Left ventricle myocardium inferior (tissue), 1 donor: ENCODE data around the gene PRKCZ. TPM values are rescaled to one million over a fixed set of nuclear protein-coding genes. Genes with fewer than 3 reads are reported as not detected.

Source experiments
- DNase-seq: peaks from one replicate; pipeline ENCODE4 v3.0.0-alpha.2; 2020
- H3K27ac ChIP-seq: fragments of 200-600 bp; replicated peaks from 2 replicates; pipeline ENCODE4 v1.8.0; 2021
- H3K27me3 ChIP-seq: fragments of 200-600 bp; 2 replicates; pipeline ENCODE4 v1.8.0; 2021; ENCODE audit warnings: low read depth
- H3K36me3 ChIP-seq: fragments of 200-600 bp; 2 replicates; pipeline ENCODE4 v1.8.0; 2021
- H3K4me1 ChIP-seq: fragments of 200-600 bp; 2 replicates; pipeline ENCODE4 v1.8.0; 2021
- H3K4me3 ChIP-seq: fragments of 200-600 bp; 2 replicates; pipeline ENCODE4 v1.8.0; 2021; ENCODE audit warnings: mild to moderate bottlenecking, moderate library complexity
- H3K9me3 ChIP-seq: fragments of 200-600 bp; replicated peaks from 2 replicates; pipeline ENCODE4 v1.8.0; 2021
- CTCF ChIP-seq: fragments of 200-600 bp; IDR thresholded peaks from 2 replicates; pipeline ENCODE4 v1.8.0; 2021; ENCODE audit warnings: antibody characterized with exemption, mild to moderate bottlenecking, borderline replicate concordance
- intact Hi-C: fragments of 100-400 bp; cut with micrococcal nuclease; formaldehyde crosslinking; loops from one replicate; pipeline ENCODE4 v1.11.0; 2022
- total RNA-seq: library from RNA; stranded (reverse); fragmentation: NEBNext Ultra II Directional; extraction: Animal tissue kit (Norgen Biotek cat#: 25700); gene quantifications from one replicate; pipeline ENCODE4 v1.2.1, GENCODE V29; 2021
- donor health status: DM: no; HTN: yes; CAD: no; lungs with severe emphysema.

The PRKCZ gene
- total RNA-seq, 1 donor from 2014 or later, result 19.1 TPM

GRCh38 chr1:2060535-2060934, 10.3 kb downstream of the PRKCZ start:
- H3K4me3 ChIP-seq, result no peak overlapping the region
- peaks cover 18% of the 10 kb centered on the region for H3K9me3 ChIP-seq
- no peak for DNase-seq
- no peaks in the 10 kb centered on the region for H3K27me3 ChIP-seq
- no peaks in the 10 kb centered on the region for H3K4me1 ChIP-seq
- H3K36me3 ChIP-seq, result no peaks in the 10 kb centered on the region
- intact Hi-C loops, result no loop called here
- TF ChIP-seq CTCF, result no peak
- no peak overlapping the region for H3K27ac ChIP-seq

DNA sequence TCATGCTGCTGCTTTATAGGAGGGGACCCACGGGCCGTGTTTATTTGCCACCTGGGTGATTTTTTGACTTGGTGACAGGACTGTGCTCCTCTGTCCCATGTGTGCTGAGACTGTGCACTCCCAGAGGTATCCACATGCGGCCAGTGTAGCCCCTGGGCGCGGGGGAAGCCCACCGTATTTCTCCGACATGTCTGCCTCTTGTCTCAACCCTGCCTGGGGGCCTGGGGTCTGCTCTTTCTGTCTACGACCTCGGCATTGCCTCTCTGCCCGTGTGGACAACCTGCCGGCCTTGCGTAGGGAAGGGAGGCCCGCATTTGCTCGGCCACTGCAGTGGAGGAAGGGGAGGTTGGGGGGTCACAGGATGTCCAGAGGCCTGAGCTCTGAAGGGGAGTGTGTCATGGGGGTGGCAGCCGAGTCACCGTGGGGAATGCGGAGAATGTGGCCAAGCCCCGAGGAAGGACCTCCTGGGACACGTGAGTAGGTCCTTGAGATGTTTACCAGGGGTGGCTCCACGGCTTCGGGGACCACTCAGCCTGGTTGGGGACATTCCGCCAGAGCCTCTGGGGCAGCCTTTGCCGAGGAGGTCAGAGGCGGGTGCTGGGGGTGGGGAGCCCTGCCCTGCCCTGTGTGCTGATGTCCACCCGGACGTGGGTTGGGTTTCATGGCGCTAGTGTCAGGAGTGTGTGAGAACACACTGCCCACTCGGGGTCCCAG, 11.0 kb downstream of the PRKCZ start:
- intact Hi-C loops, result no loop called here
- H3K27me3 ChIP-seq, result no peaks in the 10 kb centered on the region
- H3K27ac ChIP-seq, result no peak overlapping the region
- H3K36me3 ChIP-seq, result no peaks in the 10 kb centered on the region
- no peak overlapping the region for H3K4me3 ChIP-seq
- H3K9me3 ChIP-seq, result peaks cover 25% of the 10 kb centered on the region
- H3K4me1 ChIP-seq, result no peaks in the 10 kb centered on the region
- DNase-seq, result no peak
- TF ChIP-seq CTCF, result no peak

DNA sequence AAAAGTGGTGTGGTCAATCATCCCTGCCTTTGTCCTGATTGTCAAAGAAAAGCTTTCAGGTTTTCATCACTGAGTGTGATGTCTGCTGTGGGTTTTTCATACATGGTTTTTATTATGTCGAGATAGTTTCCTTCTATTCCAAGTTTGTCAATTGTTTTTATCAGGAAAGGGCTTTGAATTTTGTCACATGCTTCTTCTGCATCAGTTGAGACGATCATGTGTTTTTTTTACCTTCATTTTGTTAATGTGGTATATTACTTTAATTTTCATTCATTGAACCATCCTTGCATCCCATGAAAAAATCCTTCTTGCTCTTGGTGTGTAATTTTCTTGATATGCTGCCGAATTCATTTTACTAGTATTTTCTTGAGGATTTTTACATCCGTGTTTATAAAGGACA, 15.5 kb downstream of the PRKCZ start:
- Histone ChIP-seq H3K36me3 (no peaks in the 10 kb centered on the region), H3K27me3 (peaks cover 5% of the 10 kb centered on the region), H3K4me1 (no peaks in the 10 kb centered on the region), H3K27ac (no peak overlapping the region), H3K9me3 (peaks cover 28% of the 10 kb centered on the region), H3K4me3 (no peak overlapping the region)
- no peak for DNase-seq
- intact Hi-C loops, result no loop called here
- TF ChIP-seq CTCF, result no peak

GRCh38 chr1:2067393-2067792, 17.2 kb downstream of the PRKCZ start:
- DNase-seq, result no peak
- no peaks in the 10 kb centered on the region for H3K36me3 ChIP-seq
- intact Hi-C loops, result no loop called here

DNA sequence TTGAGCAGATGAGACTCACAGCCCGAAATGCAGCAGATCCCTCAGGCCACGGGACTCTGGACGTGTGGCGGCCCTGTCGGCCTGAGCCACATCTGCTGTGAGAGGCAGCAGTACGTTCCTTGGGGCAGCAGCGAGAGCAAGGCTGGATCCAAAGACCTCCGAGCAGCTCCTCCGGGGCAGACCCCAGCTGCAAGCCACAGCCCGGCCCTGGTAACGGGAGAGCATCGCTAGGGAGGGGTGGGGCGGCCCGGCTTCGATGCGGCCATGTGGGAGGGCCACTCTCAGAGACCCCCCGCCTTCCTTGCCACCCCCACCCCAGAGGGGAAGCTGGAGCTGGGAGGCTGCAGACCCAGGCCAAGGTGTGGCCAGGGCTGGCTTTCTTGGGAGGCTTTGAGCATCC, 17.8 kb downstream of the PRKCZ start:
- peaks cover 16% of the 10 kb centered on the region for H3K27me3 ChIP-seq
- no peak overlapping the region for H3K27ac ChIP-seq
- no peaks in the 10 kb centered on the region for H3K4me1 ChIP-seq
- no peak for TF ChIP-seq CTCF
- H3K9me3 ChIP-seq, result peaks cover 28% of the 10 kb centered on the region
- intact Hi-C loops, result no loop called here
- no peak overlapping the region for H3K4me3 ChIP-seq
- H3K36me3 ChIP-seq, result no peaks in the 10 kb centered on the region
- no peak for DNase-seq

More at GRCh38 chr1:2067393-2067792, 17.2 kb downstream of the PRKCZ start:
- H3K9me3 ChIP-seq, result peaks cover 28% of the 10 kb centered on the region
- H3K27ac ChIP-seq, result no peak overlapping the region
- H3K27me3 ChIP-seq, result peaks cover 10% of the 10 kb centered on the region
- H3K4me1 ChIP-seq, result no peaks in the 10 kb centered on the region
- TF ChIP-seq CTCF, result no peak
- H3K4me3 ChIP-seq, result no peak overlapping the region
